HG02885 (cell line): Measurements from ENCODE around the gene ZNF699.
"Not testable (repeated sequence)": the region's sequence is repeated elsewhere in the genome, so short reads cannot be mapped to it uniquely, and the experiment has no call there.

Source experiments
- ATAC-seq: cut with Tn5 transposase; IDR thresholded peaks from one replicate; pipeline ENCODE4 v1.9.1; 2021; ENCODE audit warnings: mild to moderate bottlenecking; ENCODE audit not compliant: unreplicated experiment, poor library complexity

ZNF699 gene

GRCh38 chr19:9309139-9309973 lies at the start of gene ZNF699:
Gene ZNF699, minus strand, starts transcription at chr19:9309838. Its CDS starts 4,719 bp downstream, at chr19:9305119.
- ATAC-seq = peak; percentile 92

GRCh38 chr19:9354651-9355050 lies 45.0 kb upstream of the ZNF699 start:
- ATAC-seq = no peak

DNA sequence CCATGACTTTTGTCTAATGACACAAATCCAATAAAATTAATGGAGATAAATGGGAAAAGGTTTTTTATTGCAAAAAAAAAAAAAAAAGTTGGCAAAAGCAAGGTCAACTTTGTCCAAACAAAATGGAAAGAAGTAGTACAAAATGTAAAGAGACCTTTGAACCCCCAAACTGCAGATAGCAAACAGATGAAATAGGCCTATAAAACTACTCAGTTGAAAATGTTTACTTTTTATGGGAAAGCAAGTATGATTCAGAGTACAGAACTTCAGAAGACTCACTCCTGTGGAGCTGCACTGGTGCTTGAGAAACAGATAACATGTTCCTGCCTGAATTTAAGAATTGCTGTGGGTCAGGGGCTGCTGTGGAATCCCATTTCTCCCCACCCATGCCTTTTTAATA lies 43.4 kb upstream of the ZNF699 start:
- no peak for ATAC-seq

GRCh38 chr19:9352505-9352904 lies 42.9 kb upstream of the ZNF699 start:
- ATAC-seq = no peak

DNA sequence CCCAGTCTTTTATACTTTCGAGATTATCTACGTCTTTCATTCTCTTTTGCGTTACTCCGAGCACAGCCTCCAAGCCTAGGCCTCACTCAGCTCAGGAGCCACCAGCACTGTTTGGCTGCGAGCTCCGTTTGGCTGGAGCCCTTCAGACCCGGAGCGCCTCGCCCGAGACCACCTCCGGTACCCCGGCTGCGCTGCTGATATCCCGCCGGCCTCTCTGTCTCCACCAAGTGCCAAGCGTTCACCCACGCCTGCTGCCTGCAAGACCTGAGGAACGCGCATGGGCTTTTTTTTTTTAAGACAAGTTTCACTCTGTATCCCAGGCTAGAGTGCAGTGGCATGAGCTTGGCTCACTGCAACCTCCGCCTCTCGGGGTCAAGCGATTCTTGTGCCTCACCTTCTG lies 39.0 kb upstream of the ZNF699 start:
- ATAC-seq = no peak

- ATAC-seq = no peak
These were observed 38.6 kb upstream of the ZNF699 start for GRCh38 chr19:9348253-9348652.

DNA sequence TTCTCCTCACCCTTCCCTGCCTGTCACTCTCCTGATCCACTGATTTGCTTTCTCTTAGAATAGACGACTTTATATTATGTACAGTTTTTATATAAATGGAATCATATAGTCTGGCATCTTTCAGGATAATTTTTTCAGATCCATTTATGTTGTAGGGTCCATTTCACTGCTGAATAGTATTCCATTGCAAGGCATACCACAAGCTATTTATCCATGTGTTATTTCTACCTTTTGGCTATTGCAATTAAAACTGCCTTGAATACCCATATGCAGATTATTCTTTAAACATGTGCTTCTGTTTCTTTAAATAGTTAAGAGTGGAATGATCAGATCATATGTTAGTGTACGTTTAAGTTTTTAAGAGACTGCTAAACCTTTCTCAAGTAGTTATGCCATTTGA lies 35.4 kb upstream of the ZNF699 start:
- no peak for ATAC-seq

DNA sequence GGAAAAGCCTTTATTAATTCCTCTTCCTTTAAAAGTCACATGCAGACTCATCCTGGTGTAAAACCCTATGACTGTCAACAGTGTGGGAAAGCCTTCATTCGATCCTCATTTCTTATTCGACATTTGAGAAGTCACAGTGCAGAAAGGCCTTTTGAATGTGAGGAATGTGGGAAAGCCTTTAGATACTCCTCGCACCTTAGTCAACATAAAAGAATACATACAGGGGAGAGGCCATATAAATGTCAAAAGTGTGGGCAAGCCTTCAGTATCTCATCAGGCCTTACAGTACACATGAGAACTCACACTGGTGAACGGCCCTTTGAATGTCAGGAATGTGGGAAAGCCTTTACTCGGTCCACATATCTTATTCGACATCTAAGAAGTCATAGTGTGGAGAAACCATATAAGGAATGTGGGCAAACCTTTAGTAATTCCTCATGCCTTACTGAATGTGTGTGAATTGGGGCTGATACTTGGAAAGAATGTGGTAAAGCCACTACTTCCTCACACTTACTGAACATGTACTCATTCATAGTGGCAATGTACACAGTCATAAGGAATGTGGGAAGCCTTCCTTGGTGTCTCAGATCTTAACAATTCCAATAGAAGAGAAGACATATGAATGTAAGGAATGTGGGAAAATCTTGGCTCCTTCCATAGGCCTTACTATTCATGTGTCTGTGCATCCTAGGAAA lies 33.1 kb upstream of the ZNF699 start:
- ATAC-seq = no peak

DNA sequence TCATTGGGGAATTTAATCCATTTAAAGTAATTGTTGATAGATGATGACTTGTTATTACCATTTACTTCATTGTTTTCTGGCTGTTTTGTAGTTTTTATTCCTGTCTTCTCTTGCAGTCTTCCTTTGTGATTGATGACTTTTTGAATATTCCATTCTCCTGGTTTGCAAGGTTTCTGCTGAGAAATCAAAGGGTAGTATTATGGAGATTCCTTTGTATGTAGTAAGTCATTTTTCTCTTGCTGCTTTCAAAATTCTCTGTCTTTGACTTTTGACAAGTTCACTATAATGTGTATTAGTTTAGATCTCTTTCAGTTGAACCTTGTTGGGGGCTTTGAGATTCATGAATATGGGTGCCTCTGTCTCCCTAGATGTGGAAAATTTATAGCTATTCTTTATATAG lies 20.4 kb upstream of the ZNF699 start:
- no peak for ATAC-seq

DNA sequence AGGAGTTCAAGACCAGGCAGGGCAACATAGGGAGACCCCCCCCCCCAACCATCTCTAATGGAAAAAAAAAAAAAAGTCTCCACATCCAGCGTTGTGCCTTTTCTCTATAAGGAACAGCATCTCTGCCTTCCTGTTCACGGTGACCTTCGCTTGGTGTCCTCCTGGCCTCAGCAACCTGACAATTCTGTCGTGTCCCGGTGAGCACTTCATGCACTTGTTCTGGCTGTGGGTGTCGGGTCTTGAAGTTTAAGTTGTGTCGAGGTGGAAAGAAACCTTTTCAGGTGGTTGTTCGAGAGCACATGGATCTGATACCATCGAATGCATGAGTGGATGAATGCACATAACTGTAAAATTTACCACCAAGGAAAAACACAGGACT lies 14.9 kb upstream of the ZNF699 start:
- no peak for ATAC-seq

- ATAC-seq = peak; percentile 95
These were observed 14.4 kb upstream of the ZNF699 start, which contains the start of gene ZNF559 for GRCh38 chr19:9323919-9324583. Gene ZNF559, plus strand, starts transcription at chr19:9324179. Its CDS starts 14,371 bp downstream, at chr19:9338550.

GRCh38 chr19:9323557-9323918 lies 13.9 kb upstream of the ZNF699 start:
- peak; percentile 32 for ATAC-seq

GRCh38 chr19:9322201-9322600 lies 12.6 kb upstream of the ZNF699 start:
- ATAC-seq = not testable (repeated sequence)

GRCh38 chr19:9321756-9322155 lies 12.1 kb upstream of the ZNF699 start:
- not testable (repeated sequence) for ATAC-seq

DNA sequence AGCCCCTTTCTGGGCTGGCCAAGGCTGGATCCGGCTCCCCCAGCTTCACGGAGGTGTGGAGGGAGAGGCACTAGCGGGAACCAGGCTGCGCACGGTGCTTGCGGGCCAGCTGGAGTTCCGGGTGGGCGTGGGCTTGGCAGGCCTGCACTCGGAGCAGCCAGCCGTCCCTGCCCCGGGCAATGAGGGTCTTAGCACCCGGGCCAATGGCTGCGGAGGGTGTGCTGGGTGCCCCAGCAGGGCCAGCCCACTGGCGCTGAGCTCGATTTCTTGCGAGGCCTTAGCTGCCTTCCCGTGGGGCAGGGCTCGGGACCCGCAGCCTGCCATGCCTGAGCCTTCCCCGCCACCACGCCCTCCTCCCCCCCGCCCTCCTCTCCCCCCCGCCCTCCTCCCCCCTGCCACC lies 11.7 kb upstream of the ZNF699 start:
- ATAC-seq = no peak

GRCh38 chr19:9313756-9314155 lies 4.1 kb upstream of the ZNF699 start:
- no peak for ATAC-seq

GRCh38 chr19:9309974-9310446 lies 372 bp upstream of the ZNF699 start:
- ATAC-seq = peak; percentile 64

- ATAC-seq = no peak
These were observed 1.4 kb downstream of the ZNF699 start for GRCh38 chr19:9308091-9308770.

DNA sequence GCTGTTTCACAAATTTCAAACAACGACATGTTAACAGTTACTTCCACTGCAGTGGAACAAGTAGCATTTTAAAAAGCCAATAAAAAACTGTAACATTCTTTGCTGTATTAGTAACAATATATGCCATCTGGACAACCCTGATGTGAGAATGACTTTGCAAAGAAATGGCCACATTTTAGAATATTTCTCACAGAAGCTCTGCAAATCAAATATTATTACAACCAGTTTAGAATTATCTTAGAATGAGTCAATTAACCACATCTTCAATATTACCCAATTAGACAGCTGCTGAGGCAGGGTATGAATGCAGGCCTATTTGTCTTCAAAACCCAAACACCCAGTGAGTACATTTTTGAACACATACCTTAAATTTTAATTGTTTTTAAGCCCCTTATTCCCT lies 3.2 kb downstream of the ZNF699 start:
- no peak for ATAC-seq

DNA sequence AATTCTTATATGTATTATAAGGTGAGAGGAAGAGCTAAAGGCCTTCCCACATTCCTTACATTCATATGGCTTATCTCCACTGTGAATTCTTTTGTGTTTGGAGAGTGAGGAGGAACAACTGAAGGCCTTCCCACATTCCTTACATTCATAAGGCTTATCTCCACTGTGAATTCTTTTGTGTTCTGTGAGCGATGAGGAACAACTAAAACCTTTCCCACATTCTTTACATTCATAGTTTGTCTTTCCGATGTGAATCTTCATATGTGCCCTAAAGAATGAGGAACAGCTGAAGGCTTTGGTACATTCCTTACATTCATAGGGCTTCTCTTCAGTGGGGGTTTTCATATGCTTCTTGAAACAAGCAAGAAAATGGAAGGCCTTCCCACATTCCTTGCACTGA lies 13.3 kb downstream of the ZNF699 start:
- ATAC-seq = no peak
